WTC11 (cell line): Measurements from ENCODE around the gene SLC25A25.

Source experiments
- ATF1 ChIP-seq: sonication (generic); formaldehyde crosslinking; IDR thresholded peaks from 2 replicates; pipeline ENCODE4 v1.8.1; 2023; ENCODE audit warnings: mild to moderate bottlenecking, moderate library complexity, missing genetic modification reagents
- CREB1 ChIP-seq: sonication (generic); formaldehyde crosslinking; IDR thresholded peaks from 2 replicates; pipeline ENCODE4 v1.8.0; 2023; ENCODE audit warnings: mild to moderate bottlenecking, missing genetic modification reagents
- JUN ChIP-seq: sonication (generic); formaldehyde crosslinking; IDR thresholded peaks from 2 replicates; pipeline ENCODE4 v1.8.0; 2023; ENCODE audit warnings: mild to moderate bottlenecking, missing genetic modification reagents
- MXD4 ChIP-seq: fragments of 250-450 bp; sonication (Bioruptor Pico); IDR thresholded peaks from 2 replicates; pipeline ENCODE4 v1.8.0; 2021; ENCODE audit warnings: mild to moderate bottlenecking, moderate library complexity, borderline replicate concordance
- RELA ChIP-seq: sonication (generic); formaldehyde crosslinking; IDR thresholded peaks from 2 replicates; pipeline ENCODE4 v1.8.1; 2022; ENCODE audit warnings: missing genetic modification reagents, mild to moderate bottlenecking, borderline replicate concordance
- ZNF138 ChIP-seq: sonication (generic); formaldehyde crosslinking; conservative IDR thresholded peaks from 2 replicates; pipeline ENCODE4 v1.8.1; 2022; ENCODE audit warnings: mild to moderate bottlenecking, moderate library complexity, missing genetic modification reagents
- TF ChIP-seq, protein P1 (sequence below): sonication (generic); formaldehyde crosslinking; IDR thresholded peaks from 2 replicates; pipeline ENCODE4 v1.8.1; 2023; ENCODE audit warnings: mild to moderate bottlenecking, moderate library complexity, missing genetic modification reagents
- TF ChIP-seq, protein P2 (sequence below): fragments of 200-600 bp; IDR thresholded peaks from 2 replicates; pipeline ENCODE4 v1.8.0; 2022; ENCODE audit warnings: antibody characterized with exemption
- TF ChIP-seq, protein P3 (sequence below): sonication (generic); formaldehyde crosslinking; IDR thresholded peaks from 2 replicates; pipeline ENCODE4 v1.8.0; 2023; ENCODE audit warnings: mild to moderate bottlenecking, missing genetic modification reagents
- TF ChIP-seq, protein P4 (sequence below): sonication (generic); formaldehyde crosslinking; IDR thresholded peaks from 2 replicates; pipeline ENCODE4 v1.8.0; 2022; ENCODE audit warnings: mild to moderate bottlenecking, missing genetic modification reagents
- TF ChIP-seq, protein P5 (sequence below): sonication (generic); formaldehyde crosslinking; IDR thresholded peaks from 2 replicates; pipeline ENCODE4 v1.8.0; 2022; ENCODE audit warnings: mild to moderate bottlenecking, missing genetic modification reagents

DNA sequence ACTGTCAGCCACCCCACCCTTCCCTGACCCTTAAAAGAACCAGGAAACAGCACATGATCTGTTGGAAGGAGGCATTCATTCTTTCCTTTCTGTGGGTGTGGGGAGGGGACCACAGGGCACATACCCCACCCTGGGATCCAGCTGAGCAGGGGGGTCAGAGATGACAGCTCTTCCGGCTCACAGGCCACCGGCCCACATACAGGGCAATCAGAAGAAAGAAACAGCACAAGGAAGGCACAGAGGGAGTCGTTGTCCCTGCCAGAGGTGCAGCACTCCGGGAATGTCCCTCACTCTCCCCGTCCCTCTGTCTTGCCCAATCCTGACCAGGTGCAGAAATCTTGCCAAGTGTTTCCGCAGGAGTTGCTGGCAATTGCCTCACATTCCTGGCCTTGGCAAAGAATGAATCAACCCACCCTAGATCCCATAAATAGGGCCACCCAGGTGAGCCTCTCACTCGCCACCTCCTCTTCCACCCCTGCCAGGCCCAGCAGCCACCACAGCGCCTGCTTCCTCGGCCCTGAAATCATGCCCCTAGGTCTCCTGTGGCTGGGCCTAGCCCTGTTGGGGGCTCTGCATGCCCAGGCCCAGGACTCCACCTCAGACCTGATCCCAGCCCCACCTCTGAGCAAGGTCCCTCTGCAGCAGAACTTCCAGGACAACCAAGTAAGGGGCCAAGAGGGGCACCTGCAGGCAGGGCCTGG lies 81.1 kb downstream of the SLC25A25 start, which contains the start of gene LCN2:
- TF ChIP-seq, protein P1, sequence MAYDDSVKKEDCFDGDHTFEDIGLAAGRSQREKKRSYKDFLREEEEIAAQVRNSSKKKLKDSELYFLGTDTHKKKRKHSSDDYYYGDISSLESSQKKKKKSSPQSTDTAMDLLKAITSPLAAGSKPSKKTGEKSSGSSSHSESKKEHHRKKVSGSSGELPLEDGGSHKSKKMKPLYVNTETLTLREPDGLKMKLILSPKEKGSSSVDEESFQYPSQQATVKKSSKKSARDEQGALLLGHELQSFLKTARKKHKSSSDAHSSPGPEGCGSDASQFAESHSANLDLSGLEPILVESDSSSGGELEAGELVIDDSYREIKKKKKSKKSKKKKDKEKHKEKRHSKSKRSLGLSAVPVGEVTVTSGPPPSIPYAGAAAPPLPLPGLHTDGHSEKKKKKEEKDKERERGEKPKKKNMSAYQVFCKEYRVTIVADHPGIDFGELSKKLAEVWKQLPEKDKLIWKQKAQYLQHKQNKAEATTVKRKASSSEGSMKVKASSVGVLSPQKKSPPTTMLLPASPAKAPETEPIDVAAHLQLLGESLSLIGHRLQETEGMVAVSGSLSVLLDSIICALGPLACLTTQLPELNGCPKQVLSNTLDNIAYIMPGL (CRISPR knock-in tag), result no peak
- TF ChIP-seq, protein P2, sequence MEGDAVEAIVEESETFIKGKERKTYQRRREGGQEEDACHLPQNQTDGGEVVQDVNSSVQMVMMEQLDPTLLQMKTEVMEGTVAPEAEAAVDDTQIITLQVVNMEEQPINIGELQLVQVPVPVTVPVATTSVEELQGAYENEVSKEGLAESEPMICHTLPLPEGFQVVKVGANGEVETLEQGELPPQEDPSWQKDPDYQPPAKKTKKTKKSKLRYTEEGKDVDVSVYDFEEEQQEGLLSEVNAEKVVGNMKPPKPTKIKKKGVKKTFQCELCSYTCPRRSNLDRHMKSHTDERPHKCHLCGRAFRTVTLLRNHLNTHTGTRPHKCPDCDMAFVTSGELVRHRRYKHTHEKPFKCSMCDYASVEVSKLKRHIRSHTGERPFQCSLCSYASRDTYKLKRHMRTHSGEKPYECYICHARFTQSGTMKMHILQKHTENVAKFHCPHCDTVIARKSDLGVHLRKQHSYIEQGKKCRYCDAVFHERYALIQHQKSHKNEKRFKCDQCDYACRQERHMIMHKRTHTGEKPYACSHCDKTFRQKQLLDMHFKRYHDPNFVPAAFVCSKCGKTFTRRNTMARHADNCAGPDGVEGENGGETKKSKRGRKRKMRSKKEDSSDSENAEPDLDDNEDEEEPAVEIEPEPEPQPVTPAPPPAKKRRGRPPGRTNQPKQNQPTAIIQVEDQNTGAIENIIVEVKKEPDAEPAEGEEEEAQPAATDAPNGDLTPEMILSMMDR, result no peak
- TF ChIP-seq MXD4 (no peak), JUN (no peak), CREB1 (CRISPR knock-in tag) (no peak), ATF1 (no peak), ZNF138 (CRISPR knock-in tag) (no peak), RELA (CRISPR knock-in tag) (no peak)
- TF ChIP-seq, protein P3, sequence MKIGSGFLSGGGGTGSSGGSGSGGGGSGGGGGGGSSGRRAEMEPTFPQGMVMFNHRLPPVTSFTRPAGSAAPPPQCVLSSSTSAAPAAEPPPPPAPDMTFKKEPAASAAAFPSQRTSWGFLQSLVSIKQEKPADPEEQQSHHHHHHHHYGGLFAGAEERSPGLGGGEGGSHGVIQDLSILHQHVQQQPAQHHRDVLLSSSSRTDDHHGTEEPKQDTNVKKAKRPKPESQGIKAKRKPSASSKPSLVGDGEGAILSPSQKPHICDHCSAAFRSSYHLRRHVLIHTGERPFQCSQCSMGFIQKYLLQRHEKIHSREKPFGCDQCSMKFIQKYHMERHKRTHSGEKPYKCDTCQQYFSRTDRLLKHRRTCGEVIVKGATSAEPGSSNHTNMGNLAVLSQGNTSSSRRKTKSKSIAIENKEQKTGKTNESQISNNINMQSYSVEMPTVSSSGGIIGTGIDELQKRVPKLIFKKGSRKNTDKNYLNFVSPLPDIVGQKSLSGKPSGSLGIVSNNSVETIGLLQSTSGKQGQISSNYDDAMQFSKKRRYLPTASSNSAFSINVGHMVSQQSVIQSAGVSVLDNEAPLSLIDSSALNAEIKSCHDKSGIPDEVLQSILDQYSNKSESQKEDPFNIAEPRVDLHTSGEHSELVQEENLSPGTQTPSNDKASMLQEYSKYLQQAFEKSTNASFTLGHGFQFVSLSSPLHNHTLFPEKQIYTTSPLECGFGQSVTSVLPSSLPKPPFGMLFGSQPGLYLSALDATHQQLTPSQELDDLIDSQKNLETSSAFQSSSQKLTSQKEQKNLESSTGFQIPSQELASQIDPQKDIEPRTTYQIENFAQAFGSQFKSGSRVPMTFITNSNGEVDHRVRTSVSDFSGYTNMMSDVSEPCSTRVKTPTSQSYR (CRISPR knock-in tag), result no peak
- TF ChIP-seq, protein P4, sequence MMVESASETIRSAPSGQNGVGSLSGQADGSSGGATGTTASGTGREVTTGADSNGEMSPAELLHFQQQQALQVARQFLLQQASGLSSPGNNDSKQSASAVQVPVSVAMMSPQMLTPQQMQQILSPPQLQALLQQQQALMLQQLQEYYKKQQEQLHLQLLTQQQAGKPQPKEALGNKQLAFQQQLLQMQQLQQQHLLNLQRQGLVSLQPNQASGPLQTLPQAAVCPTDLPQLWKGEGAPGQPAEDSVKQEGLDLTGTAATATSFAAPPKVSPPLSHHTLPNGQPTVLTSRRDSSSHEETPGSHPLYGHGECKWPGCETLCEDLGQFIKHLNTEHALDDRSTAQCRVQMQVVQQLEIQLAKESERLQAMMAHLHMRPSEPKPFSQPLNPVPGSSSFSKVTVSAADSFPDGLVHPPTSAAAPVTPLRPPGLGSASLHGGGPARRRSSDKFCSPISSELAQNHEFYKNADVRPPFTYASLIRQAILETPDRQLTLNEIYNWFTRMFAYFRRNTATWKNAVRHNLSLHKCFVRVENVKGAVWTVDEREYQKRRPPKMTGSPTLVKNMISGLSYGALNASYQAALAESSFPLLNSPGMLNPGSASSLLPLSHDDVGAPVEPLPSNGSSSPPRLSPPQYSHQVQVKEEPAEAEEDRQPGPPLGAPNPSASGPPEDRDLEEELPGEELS (CRISPR knock-in tag), result no peak
- TF ChIP-seq, protein P5, sequence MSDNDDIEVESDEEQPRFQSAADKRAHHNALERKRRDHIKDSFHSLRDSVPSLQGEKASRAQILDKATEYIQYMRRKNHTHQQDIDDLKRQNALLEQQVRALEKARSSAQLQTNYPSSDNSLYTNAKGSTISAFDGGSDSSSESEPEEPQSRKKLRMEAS (CRISPR knock-in tag), result no peak
